Bronchial epithelial cell (primary cell): ENCODE measurements around the gene ANTXR2. TPM values are rescaled to one million over a fixed set of nuclear protein-coding genes. Genes with fewer than 3 reads are reported as not detected.
A peak's percentile ranks its signal among the peaks of the same experiment; 100 is the strongest.

ENCODE experiments used
- DNase-seq: peaks from one replicate; pipeline ENCODE4 v3.0.0-alpha.2; 2010; ENCODE audit warnings: low read depth
- FAIRE-seq: peaks from 2 replicates; lab custom pipeline; 2011; peaks lifted over from hg19 to GRCh38; lab: Jason Lieb, UNC
- H3K27me3 ChIP-seq: 2 replicates; pipeline ENCODE4 v1.5.1; 2011; ENCODE audit warnings: low read length; ENCODE audit not compliant: control insufficient read depth, insufficient read depth
- H3K36me3 ChIP-seq: 2 replicates; pipeline ENCODE4 v1.5.1; 2011; ENCODE audit warnings: low read length; ENCODE audit not compliant: control insufficient read depth, insufficient read depth
- H3K4me3 ChIP-seq: 2 replicates; pipeline ENCODE4 v1.5.1; 2011; ENCODE audit warnings: mild to moderate bottlenecking, low read depth, low read length, control low read depth
- total RNA-seq: library from RNA; depleted of rRNA; stranded (reverse); fragments of >200 nt; gene quantifications from 2 replicates; pipeline ENCODE4 v1.2.1, GENCODE V29; 2014
- TF ChIP-seq, protein P1 (sequence below): IDR thresholded peaks from 2 replicates; pipeline ENCODE4 v1.5.1; 2011; ENCODE audit warnings: mild to moderate bottlenecking, moderate library complexity, low read length, control low read depth, inconsistent platforms; ENCODE audit not compliant: insufficient read depth, severe bottlenecking

ANTXR2 gene
- total RNA-seq, 1 donor from 2014 or later, result 35.5 TPM

DNA sequence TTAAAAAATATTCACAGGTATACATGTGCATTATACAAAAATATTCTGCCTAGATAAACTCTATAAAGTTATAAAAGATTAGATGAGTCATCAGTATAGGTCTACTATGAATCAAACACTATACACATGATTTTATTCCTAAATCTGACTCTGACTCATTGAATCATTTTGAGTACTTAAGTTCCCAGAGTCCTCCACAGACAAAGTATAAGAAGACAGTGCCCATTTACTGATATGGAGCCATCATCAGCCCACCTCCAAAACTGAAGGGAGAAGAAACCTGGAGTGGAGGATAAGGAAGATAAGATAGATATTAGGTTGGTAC is 28.7 kb upstream of the ANTXR2 start:
- TF ChIP-seq, protein P1, sequence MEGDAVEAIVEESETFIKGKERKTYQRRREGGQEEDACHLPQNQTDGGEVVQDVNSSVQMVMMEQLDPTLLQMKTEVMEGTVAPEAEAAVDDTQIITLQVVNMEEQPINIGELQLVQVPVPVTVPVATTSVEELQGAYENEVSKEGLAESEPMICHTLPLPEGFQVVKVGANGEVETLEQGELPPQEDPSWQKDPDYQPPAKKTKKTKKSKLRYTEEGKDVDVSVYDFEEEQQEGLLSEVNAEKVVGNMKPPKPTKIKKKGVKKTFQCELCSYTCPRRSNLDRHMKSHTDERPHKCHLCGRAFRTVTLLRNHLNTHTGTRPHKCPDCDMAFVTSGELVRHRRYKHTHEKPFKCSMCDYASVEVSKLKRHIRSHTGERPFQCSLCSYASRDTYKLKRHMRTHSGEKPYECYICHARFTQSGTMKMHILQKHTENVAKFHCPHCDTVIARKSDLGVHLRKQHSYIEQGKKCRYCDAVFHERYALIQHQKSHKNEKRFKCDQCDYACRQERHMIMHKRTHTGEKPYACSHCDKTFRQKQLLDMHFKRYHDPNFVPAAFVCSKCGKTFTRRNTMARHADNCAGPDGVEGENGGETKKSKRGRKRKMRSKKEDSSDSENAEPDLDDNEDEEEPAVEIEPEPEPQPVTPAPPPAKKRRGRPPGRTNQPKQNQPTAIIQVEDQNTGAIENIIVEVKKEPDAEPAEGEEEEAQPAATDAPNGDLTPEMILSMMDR, result no peak
- H3K36me3 ChIP-seq, result no peaks in the 10 kb centered on the region
- FAIRE-seq (no peak), DNase-seq (peak; percentile 83)
- H3K4me3 ChIP-seq, result no peak overlapping the region
- H3K27me3 ChIP-seq, result no peaks in the 10 kb centered on the region

DNA sequence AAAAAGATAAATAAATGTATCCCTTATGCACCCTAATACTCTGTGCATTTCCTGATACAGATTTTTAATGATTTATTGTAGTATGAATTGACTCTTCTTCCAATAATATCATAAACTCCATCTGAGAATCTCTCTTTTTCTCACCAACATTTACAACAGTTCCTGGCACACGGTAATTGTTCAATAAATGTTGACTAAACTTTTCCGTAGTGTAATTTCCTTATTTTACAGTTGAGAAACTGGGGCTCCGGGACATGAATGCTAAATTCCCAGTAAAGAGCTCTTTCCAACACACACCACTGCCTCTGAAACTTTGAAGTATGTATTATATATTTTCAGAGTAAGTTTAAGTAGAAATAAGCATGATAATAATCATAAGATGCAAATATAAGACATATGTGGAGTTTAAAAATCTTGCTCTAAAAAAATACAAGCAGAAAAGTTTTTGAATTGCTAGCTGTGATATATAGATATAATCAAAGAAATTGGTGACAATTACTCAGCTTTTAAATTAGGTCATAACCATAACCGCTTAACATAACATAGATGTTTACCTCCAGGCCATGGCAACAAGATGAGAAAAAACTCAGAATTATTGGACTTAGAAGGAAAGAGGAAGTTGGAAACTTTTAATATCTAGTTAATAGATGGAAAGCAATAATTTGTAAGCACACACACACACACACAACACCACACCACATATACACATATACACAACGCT is 28.2 kb upstream of the ANTXR2 start:
- Histone ChIP-seq H3K4me3 (no peak overlapping the region), H3K27me3 (no peaks in the 10 kb centered on the region), H3K36me3 (no peaks in the 10 kb centered on the region)
- DNase-seq (peak; percentile 46), FAIRE-seq (no peak)
- TF ChIP-seq, protein P1, result no peak

DNA sequence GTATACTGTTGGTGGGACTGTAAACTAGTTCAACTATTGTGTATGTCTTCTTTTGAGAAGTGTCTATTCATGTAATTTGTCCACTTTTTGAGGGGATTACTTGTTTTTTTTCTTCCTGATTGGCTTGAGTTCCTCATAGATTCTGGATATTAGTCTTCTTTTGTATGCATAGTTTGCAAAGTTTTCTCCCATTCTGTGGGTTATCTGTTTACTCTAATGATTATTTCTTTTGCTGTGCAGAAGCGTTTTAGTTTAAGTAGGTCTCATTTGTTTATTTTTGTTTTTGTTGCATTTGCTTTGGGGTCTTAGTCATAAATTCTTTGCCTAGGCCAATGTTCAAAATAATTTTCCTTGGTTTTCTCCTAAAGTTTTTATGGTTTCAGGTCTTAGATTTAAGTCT is 26.6 kb upstream of the ANTXR2 start:
- Histone ChIP-seq H3K36me3 (no peaks in the 10 kb centered on the region), H3K4me3 (no peak overlapping the region), H3K27me3 (no peaks in the 10 kb centered on the region)
- FAIRE-seq, result no peak
- TF ChIP-seq, protein P1, result no peak
- no peak for DNase-seq

DNA sequence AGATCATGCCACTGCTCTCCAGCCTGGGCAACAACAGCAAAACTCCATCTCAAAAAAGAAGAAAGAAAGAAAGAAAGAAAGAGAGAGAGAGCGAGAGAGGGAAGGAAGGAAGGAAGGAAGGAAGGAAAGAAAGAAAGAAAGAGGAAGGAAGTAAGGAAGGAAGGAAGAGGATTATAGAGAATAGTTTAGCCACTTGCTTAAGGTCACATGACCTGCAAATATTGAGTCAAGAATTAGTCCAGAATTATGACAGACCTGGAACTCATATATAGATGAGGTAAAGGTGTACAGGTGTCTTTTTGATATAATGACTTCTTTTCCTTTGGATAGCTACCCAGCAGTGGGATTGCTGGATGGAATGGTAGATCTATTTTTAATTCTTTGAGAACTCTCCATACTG is 25.6 kb upstream of the ANTXR2 start:
- Histone ChIP-seq H3K36me3 (no peaks in the 10 kb centered on the region), H3K4me3 (no peak overlapping the region), H3K27me3 (no peaks in the 10 kb centered on the region)
- DNase-seq (no peak), FAIRE-seq (no peak)
- TF ChIP-seq, protein P1, result no peak

DNA sequence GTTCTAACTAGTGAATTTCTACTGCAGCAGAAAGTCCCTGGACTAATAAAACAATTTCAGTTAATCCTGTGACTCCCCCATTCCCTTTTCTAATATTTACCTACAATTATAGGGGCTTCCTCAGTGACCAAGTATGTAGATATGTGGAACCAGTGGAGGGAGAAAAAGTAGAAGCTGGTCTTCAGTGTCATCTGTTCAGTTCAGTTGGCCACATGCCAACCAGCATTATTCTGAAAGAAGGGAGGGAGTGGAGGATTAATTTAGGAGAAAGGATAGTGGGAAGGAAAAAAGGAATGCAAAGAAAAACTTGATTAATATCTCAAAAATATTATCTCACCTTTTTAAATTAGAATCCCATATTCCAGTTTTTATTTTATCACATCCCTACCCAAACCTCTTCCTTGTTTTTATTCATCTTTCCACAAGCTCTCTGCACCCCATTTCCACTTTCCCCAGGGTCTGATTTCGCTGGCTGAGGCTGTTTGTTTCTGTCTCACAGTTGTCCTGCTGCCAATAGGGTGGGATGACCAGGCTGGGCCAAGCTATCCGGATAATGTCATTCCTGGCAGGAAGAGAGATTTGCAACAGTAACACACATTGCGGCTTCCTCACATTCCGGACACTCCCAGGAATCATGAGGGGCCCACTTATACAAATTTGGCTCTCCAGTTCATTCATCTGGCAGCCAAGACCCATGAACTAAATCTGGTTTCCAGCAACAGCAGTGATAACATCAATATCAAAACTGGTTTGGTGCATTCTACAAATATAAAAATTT is 24.6 kb upstream of the ANTXR2 start:
- DNase-seq (no peak), FAIRE-seq (no peak)
- TF ChIP-seq, protein P1, result no peak
- Histone ChIP-seq H3K36me3 (no peaks in the 10 kb centered on the region), H3K27me3 (no peaks in the 10 kb centered on the region), H3K4me3 (no peak overlapping the region)
